HG03575 (cell line): ENCODE data around the gene PPP2R5A.

ENCODE experiments used
- ATAC-seq: cut with Tn5 transposase; IDR thresholded peaks from one replicate; pipeline ENCODE4 v1.9.1; 2021; ENCODE audit not compliant: unreplicated experiment, insufficient number of reproducible peaks, low FRiP score; ENCODE audit errors: extremely low read depth

Gene PPP2R5A

DNA sequence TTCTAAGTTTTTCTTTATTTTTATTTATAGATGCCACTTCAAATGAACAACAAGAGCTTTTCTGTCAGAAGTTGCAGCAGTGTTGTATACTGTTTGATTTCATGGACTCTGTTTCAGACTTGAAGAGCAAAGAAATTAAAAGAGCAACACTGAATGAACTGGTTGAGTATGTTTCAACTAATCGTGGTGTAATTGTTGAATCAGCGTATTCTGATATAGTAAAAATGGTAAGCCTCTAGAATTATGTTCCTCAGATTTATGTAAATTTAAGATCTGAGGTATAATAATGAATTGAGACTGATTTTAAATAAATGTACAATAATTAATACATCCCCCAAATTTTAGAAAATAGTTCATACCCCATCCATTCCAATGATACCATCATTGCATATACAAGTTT lies 43.9 kb downstream of the PPP2R5A start:
- ATAC-seq: no peak

DNA sequence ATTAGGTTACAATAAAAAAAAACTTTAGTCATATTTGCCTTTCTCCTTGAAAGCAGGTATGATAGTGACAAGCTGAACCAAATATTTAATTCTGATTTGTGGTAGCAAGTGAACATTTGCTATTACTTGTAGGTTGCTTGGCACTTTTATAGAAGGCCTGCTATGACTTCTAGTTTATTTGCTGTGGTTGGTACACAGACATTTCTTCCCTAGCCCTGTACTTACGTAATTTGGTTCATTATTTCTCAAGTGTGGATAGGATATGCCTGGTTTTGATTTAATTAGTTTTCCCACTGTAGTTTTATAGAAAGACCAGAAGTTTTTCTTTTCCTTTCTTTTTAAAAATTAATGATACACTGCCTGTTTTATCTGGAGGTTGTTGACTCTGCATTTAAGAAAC lies 55.9 kb downstream of the PPP2R5A start:
- no peak for ATAC-seq

DNA sequence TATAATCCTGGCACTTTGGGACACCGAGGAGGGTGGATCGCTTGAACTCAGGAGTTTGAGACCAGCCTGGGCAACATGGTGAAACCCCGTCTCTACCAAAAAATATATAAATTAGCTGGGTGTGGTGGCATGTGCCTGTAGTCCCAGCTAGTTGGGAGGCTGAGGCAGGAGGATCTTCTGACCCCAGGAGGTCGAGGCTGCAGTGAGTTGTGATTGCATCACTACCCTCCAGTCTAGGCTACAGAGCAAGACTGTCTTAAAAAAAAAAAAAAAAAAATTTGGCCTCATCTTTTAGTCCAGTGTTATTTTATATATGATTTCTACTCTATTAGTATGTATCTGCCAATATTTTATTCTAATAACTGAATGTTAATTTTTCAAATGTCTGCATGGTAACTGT lies 59.7 kb downstream of the PPP2R5A start:
- ATAC-seq: no peak

DNA sequence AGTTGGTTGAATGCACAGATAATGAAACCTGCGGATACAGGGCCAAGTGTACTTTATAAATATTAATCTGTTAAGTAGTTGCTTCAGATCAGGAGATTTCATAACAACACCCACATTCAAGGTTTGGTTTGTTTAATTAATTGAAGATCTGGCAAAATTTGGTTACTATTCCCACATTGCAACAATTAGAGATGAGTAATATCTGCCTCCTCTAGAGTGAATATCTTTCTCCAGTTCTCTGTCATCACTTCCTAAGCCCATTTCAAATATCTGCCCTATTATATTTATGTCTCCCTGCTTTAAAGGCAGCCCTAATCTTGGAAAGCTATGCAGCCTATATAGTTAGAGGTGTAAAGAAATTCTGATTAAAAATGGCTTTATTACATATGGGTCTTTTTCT lies 61.4 kb downstream of the PPP2R5A start:
- no peak for ATAC-seq

DNA sequence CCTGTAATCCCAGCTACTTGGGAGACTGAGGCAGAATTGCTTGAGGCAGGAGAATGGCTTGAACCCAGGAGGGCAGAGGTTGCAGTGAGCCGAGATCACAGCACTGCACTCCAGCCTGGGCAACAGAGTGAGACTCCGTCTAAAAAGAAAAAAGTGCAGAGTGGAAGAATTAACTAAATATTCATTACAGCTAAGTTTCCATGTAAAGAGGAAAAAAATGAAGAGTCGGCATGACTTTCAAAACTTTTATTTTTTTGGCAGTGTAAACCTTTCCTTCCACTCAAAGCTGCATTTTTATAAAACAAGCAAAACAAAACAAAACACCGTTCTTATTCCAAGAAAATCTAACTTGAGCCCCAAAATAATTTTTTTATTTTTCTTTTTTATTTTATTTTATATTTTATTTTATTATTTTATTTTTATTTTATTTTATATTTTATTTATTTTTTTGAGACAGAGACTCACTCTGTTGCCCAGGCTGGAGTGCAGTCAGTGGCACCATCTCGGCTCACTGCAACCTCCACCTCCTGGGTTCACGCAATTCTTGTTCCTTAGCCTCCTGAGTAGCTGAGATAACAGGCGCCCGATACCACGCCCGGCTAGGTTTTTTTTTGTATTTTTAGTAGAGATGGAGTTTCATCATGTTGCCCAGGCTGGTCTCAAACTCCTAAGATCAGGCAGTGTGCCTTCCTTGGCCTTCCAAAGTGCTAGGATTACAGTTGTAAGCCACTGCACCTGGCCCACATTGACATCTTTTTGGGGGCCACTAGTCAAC lies 66.6 kb downstream of the PPP2R5A start:
- ATAC-seq: no peak

DNA sequence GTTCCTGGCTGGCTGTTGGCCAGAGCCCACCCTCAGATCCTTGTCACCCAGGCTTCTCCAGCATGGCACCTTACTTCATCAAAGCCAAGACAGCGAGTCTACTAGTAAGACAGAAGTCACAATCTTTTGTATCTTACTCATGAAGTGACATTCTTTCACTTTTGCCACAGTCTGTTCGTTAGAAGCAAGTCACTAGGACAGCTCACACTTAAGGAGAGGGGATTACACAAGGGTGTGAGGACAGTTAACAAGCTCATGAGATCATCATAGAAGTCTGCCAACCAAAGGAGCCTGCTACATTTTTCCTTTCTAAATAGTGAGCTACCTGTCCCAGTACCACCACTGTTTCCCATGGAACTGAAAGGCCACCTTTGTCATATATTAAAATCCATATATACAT lies 68.0 kb downstream of the PPP2R5A start:
- no peak for ATAC-seq

DNA sequence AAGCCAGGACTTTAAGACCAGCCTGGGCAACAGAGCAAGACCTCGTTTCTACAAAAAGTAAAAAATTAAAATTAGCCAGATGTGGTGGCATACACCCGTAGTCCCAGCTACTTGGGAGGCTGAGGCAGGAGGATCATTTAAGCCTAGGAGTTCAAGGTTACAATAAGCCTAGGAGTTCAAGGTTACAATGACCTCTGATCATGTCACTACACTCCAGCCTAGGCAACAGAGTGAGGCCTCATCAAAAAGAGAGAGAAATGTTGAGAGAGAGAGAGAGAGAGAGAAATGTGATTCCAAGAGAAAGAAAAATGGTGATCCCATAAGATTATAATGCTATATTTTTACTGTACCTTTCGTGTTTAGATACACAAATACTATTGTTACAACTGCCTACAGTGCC lies 69.3 kb downstream of the PPP2R5A start:
- no peak for ATAC-seq

DNA sequence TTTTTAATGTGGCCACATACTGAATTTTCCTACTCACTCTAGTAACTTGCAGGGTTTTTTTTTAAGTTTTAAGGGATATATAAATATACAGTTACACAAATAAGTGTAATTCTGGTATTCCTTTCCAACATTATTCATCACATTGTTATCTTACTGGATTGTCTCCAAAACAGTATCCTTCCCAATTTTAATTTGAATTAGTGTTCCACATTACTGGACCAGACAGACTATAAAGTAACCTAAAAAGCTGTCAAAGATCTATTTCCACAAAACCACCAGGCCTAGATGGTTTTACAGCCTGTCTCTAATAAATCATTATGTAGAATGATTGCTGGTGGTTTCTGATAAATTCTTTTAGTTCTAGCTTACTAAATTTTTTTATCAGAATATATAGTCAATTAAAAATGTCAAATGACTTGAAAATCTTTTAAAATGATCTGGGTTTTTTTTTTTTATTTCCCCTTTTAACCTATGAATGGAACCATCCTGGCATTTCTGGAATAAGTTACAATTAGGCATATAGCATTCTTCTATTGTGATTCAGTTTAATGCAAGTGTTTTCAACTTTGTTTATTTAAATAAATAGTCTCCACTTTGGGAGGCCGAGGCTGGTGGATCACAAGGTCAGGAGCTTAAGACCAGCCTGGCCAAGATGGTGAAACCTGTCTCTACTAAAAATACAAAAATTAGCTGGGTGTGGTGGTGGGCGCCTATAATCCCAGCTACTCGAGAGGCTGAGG lies 70.2 kb downstream of the PPP2R5A start:
- ATAC-seq: no peak

DNA sequence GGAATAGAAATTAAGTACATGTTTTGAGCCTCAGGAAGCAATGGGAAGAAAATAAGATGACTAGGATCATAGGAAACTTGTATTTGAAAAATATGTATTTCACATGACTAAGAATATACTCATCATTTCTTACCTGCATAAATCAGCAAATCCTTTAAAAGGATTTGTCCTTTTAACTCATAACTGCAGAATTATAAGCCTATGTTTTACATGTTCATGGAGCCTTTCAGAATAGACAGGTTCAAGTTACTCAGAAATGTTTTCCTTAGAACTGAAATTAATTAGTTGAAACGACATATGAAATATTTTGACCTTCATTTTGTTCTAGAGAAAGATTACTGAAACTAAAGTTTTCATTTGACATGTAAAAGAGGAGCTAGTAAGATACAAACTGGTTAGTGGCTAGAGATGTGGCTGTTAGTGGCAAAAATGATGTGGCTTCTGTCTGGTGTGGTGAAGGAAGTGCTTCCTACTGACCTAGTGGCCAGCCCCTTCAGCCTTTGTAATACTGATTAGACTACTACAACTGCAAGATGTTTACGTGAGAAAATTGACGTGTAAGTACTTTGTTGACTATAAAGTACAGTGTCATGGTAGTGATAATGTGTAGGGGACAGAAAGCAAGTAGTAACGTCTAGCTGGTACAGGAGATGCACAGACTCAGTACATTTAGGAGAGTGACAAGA lies 74.7 kb downstream of the PPP2R5A start:
- no peak for ATAC-seq

DNA sequence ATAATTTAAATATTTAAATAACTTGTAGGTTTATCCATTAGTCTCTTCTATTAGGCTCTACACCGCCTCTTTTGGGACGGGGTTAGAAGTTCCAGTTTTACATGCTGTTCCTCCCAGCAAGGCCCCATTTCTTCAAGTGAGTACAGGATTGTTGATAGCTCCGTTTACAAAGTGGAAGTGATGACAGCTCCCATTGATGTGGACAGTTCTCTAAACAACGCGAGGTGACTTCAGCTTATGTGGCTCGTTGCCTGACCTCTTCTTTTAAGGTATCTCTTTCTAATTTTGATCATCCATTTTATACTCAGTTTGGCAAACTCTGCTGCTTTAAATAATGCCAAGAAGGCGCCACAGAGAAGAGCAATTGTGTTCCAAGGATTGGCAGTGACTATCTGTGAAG lies 79.8 kb downstream of the PPP2R5A start:
- no peak for ATAC-seq

DNA sequence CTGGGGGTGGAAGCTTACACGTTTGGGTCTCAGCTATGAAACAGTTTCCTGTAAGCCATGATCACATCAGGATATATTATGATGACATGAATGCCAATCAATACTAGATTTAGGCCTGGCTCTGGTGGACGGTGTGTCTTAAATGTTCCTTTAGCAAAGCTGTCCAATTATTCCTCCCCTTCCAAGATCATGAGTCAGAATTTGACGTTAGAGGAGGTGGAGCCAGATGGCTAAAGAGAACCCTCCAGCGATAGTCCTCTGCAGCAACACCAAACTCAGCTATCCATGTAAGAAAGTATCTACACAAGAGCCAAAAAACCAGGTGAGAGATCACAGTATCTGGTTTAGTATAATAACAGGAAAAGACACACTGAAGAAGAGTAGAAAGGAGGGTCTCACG lies 81.7 kb downstream of the PPP2R5A start:
- no peak for ATAC-seq

DNA sequence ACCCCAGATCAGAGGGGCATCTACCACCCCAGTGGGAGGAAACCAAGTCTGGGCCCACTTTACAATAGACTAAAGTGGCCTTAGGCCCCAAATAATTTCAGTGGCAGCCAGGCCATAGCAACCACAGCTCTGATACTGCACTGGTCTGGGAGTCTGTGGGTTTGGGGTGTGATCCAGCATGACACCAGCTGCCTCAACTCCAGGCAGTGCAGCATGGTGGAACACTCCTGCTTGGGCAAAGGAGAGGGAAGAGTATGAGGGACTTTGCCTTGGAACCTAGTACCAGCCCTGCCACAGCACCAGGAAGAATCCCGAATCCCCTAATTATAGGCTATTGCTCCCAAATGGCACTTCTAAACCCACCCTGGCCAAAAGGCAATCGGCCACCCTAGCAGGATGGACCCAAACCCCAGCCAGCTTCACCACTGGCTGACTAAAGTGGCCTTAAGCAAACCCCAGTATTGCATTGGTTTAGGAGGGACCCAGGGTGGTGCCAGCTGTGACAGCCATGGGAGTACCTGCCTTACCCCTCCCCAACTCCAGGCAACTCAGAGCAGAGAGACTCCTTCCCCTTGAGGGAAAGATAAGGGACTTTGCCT lies 82.4 kb downstream of the PPP2R5A start:
- no peak for ATAC-seq

DNA sequence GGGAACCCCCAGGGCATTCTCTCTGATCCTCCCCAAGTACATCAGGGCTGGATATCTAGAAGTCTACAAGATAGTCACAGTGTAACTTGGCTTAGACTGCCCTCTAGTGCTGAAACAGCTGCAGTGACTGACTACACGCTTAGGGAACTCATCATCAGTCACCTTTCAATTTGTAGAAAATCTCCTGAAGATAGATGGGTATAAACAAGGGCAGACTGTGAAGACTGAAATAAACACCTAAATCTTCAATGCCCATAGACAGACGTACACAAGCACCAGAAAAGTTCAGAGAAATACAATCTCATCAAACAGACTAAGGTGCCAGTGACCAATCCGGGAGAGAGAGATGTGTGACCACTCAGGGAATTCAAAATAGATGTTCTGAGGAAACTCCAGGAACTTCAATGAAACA lies 82.9 kb downstream of the PPP2R5A start:
- no peak for ATAC-seq

DNA sequence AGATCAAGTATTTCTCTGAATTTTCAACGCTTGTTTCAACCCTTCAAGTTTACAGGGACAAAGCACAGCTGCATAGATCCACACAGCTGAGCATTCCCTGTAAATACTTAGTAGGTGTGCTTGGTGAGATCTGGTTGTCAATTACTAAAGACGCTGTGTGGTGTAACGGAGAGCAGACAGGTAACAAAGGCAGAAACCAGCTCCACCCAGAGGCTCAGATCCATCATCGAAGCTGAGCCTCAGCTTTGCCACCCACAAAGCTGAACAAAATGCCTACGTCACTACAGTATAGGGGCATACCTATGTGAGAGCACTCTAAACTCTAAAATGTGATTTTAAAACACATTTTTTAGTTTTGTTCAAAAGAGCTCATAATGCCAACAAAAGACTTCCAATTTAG lies 90.8 kb downstream of the PPP2R5A start:
- no peak for ATAC-seq

DNA sequence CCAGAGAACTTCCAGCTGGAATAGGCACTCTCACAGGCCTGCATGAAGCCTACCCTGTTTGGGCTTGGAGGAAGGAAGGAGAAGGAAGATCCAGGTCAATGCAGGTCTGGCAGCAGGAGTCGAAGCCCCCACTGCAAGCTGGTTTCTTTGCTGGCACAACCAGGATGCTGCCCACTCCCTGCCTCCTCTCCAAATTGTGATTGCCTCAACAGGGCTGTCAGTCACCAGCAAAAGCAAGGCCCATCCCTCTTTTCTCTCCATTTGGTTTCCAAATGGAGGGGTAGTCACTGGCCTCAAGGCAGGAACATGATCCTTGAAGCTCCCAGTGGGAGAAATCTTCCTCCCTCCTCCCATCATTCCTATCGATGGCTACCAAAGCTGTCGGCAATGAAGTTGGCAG lies 92.4 kb downstream of the PPP2R5A start:
- no peak for ATAC-seq

DNA sequence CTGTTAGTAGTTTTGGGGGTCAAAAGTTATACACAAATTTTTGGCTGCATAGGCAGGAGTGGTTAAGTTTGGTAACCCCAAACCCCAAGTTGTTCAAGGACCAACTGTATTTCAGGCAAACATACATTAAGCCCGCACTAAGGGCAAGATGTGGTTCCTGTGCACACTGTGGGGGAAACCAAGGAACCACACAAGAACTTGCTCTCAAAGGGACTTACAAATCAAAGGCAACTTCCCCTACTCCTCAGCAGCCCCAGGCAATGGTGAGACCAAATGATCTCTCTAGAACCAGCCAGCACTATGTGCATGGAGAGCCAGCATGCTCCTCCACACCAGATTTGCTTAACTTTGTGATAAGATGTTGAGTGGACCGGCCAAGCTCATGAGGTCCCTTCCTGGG lies 94.2 kb downstream of the PPP2R5A start:
- no peak for ATAC-seq

DNA sequence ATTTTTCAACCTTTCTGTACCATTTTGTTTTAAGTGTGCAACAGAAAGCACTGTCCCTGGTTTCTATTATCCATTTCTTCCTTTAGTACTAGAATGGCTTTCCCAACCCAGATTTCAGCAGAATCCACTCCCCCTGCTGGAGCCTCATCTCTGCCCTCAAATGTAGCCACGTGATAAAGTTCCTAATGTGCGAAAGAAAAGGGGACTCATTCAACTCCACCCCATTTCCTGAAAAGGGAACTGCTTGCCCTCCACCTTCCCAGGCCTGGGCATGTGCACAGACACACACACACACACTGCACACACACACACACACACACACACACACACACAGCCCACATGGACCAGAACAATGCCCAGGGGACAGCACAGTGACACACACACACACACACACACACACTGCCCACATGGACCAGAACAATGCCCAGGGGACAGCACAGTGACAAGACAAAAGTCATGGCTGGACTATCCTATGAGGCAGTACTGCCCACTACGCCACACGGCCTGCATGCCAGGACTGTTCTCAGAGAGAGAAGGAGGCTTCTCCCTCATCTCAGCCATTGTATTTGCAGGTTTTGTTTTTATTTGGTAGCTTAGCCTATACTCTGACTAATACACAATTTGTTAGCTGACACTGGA lies 96.3 kb downstream of the PPP2R5A start:
- ATAC-seq: no peak

DNA sequence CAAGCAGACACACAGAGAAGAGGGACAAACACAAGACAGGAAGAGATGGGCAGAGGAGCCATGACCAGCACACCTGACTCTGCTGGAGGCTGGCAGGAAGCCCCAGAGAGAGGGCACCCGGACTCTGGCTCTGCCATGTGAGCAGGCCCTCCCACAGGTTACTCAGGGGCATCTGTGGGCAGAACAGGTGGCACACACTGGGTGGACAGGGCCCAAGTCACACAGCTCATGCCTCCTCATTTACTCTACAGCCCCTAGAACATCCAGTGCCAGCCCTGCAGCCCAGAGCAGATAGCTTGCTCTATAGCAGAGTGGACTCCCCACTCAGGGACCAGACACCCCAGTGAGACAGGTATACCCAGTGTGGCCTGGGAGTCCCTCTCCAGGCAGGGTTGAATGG lies 100.8 kb downstream of the PPP2R5A start:
- ATAC-seq: no peak

DNA sequence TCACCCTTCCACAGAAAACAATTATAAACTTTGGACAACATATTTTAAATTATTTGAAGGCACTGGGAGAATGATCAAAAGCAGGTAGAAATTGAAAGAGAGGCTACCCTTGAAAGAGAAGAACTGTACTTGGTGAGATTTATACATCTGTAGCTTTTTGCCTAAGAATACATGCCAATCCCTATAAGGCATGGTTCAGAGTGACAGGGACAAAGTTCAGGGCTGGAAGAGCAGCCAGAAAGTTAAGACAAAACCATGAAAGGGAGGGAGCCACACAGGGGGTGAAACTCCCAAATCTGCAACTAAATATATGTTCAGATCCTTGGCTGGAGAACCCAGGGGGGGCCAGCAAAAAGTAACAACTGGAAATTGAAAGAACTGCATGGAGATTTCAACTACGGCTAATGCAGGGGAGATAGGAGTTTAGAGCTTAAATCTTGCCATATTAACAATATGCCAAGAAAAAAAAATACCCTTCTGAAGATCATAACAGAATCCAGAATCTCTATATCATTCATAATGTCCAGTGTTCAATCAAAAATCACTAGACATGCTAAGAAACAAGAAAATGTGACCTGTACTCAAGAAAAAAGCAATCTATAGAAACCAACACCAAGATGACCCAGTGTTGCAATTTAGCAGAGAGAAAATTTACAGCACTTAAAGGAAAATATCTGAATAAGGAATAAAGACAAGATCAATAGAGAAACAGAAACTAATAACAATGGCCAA lies 103.9 kb downstream of the PPP2R5A start:
- no peak for ATAC-seq
